Activated gamma-delta T cell treated with Interleukin-2 at 50 U/mL for 16 hours (primary cell): ENCODE data around the gene DOCK1.

Source experiments
- DNase-seq: peaks from one replicate; pipeline ENCODE4 v3.0.0-alpha.2; 2020

Gene DOCK1

GRCh38 chr10:127148933-127149220, 243.6 kb downstream of the DOCK1 start:
- no peak for DNase-seq

- DNase-seq: no peak
Observed at GRCh38 chr10:127149501-127150081, 244.4 kb downstream of the DOCK1 start.

- no peak for DNase-seq
Observed at GRCh38 chr10:127150136-127150535, 244.9 kb downstream of the DOCK1 start.

- no peak for DNase-seq
Observed at GRCh38 chr10:127151541-127151940, 246.3 kb downstream of the DOCK1 start.

GRCh38 chr10:127151981-127152699, 246.9 kb downstream of the DOCK1 start:
- DNase-seq: no peak

GRCh38 chr10:127153181-127153580, 248.0 kb downstream of the DOCK1 start:
- DNase-seq: no peak

- DNase-seq: no peak
Observed at GRCh38 chr10:127154831-127155620, 249.8 kb downstream of the DOCK1 start.

- no peak for DNase-seq
Observed at GRCh38 chr10:127157089-127157488, 251.9 kb downstream of the DOCK1 start.

GRCh38 chr10:127157506-127158200, 252.4 kb downstream of the DOCK1 start:
- no peak for DNase-seq

- no peak for DNase-seq
Observed at GRCh38 chr10:127158662-127159061, 253.4 kb downstream of the DOCK1 start.

GRCh38 chr10:127159648-127160245, 254.5 kb downstream of the DOCK1 start:
- no peak for DNase-seq

GRCh38 chr10:127161482-127161881, 256.3 kb downstream of the DOCK1 start:
- DNase-seq: no peak

GRCh38 chr10:127162841-127163240, 257.6 kb downstream of the DOCK1 start:
- DNase-seq: no peak

GRCh38 chr10:127168261-127168660, 263.0 kb downstream of the DOCK1 start:
- no peak for DNase-seq

GRCh38 chr10:127174866-127175265, 269.6 kb downstream of the DOCK1 start:
- no peak for DNase-seq

- DNase-seq: no peak
Observed at GRCh38 chr10:127175357-127176110, 270.3 kb downstream of the DOCK1 start.

GRCh38 chr10:127176649-127177048, 271.4 kb downstream of the DOCK1 start:
- DNase-seq: no peak

- DNase-seq: no peak
Observed at GRCh38 chr10:127179612-127180250, 274.5 kb downstream of the DOCK1 start.

GRCh38 chr10:127182161-127182560, 276.9 kb downstream of the DOCK1 start:
- DNase-seq: no peak

- no peak for DNase-seq
Observed at GRCh38 chr10:127184582-127184981, 279.4 kb downstream of the DOCK1 start.

GRCh38 chr10:127186813-127187212, 281.6 kb downstream of the DOCK1 start:
- DNase-seq: no peak

- no peak for DNase-seq
Observed at GRCh38 chr10:127189226-127189625, 284.0 kb downstream of the DOCK1 start.
